ENCODE results near the gene DDX42. TPM values are rescaled to one million over a fixed set of nuclear protein-coding genes. Genes with fewer than 3 reads are reported as not detected.
A peak's percentile ranks its signal among the peaks of the same experiment; 100 is the strongest.
"Not testable (repeated sequence)": the region's sequence is repeated elsewhere in the genome, so short reads cannot be mapped to it uniquely, and the experiment has no call there.

The DDX42 gene
- total and polyA plus RNA-seq, 10 donors: 45.0 to 136 (median 116) TPM

DNA sequence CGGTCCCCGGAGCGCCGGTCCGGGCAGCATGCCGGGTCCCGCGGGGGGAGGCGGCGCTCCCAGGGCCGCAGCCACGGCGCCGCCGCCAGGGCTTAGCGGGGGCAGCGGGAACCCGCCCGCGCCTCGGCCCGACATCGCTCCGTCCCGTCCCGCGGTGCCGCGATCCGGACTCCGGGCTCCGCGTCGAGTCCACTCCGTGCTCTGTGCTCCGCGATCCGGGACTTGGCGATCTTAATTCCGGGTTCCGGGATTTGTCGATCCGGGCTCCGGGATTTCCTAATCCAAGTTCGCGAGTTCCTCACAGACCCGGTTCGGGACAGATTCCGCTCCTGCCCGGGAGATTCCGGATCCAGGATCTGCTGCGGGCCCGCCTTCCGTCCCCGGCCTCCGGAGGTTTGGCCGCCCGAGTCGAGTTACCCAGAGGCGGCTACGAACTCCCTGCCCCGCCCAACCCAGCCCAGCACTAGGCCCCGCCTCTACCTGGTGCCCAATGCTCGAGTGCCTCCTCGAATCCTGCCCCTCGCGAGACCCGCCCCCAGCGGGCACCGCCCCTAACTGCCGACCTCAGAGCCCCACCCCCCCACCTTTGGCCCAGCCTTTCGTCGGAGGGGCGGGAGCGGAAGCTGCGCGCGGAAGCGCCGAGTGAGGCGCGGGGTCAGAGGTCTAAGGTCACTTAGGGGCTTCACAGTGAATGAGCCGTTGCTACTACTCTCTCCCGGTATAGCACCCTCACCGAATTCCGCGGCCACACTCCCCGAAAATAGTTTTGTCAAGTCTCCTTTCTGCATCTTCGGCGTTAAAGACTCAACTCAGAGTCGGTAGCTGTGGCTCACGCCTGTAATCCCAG is 68.8 kb downstream of the DDX42 start, which contains the start of gene SMARCD2:
TSS of gene SMARCD2 (minus strand) at position 146 of the 847 bp plus-strand sequence. CDS start at position 135, 11 bp downstream.
- Histone ChIP-seq H3K4me3 (peak within 1 kb of the TSS; percentile 60 to 91 (median 84)), H3K4me1 (peaks cover 42 to 68% (median 56%) of the 10 kb centered on the region in 6 donors)
- intact Hi-C loops (cut with DNase I; ENCODE audit: low total_unique reads): no loop called here

DNA sequence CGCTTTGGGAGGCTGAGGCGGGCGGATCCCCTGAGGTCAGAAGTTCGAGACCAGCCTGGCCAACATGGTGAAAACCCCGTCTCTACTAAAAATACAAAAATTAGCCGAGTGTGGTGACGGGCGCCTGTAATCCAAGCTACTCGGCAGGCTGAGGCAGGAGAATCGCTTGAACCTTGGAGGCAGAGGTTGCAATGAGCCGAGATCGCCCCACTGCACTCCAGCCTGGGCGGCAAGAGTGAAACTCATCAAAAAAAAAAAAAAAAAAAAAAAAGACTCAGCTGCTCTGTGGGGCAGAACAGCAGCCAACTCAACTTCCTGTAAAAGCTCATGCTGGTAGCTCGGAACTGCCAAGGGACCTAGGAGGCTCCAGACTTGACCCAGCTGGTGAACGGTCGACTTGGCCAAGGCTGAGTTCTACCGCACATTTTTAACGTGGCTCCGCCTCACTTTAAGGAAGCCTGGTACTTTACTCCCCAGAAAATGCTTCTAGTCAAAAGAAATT is 69.5 kb downstream of the DDX42 start:
- peak; percentile 87 for DNase-seq
- intact Hi-C loops (cut with DNase I; ENCODE audit: low total_unique reads): not testable (repeated sequence)
- H3K27ac ChIP-seq: peak overlapping the region; percentile 91 to 97 (median 97)

More for the DNA sequence above, 68.8 kb downstream of the DDX42 start, which contains the start of gene SMARCD2:
- peak; percentile 59 to 95 (median 65) for TF ChIP-seq POLR2A (IDR thresholded peaks at IDR 0.05)
- TF ChIP-seq POLR2AphosphoS5 (IDR thresholded peaks at IDR 0.05): peak; percentile 88 to 96 (median 90)
- TF ChIP-seq, protein P1, sequence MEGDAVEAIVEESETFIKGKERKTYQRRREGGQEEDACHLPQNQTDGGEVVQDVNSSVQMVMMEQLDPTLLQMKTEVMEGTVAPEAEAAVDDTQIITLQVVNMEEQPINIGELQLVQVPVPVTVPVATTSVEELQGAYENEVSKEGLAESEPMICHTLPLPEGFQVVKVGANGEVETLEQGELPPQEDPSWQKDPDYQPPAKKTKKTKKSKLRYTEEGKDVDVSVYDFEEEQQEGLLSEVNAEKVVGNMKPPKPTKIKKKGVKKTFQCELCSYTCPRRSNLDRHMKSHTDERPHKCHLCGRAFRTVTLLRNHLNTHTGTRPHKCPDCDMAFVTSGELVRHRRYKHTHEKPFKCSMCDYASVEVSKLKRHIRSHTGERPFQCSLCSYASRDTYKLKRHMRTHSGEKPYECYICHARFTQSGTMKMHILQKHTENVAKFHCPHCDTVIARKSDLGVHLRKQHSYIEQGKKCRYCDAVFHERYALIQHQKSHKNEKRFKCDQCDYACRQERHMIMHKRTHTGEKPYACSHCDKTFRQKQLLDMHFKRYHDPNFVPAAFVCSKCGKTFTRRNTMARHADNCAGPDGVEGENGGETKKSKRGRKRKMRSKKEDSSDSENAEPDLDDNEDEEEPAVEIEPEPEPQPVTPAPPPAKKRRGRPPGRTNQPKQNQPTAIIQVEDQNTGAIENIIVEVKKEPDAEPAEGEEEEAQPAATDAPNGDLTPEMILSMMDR (IDR thresholded peaks at IDR 0.05 in 8 of 11, conservative IDR thresholded peaks at IDR 0.05 in 3 of 11): peak in 4 of 11 experiments; percentile 22 to 48 (median 26)
- DNase-seq: peak; percentile 100
- peaks cover 0 to 7% (median 0%) of the 10 kb centered on the region in 7 donors for H3K27me3 ChIP-seq (replicated peaks in 1 of 7)
- H3K27ac ChIP-seq: peak within 1 kb of the TSS; percentile 91 to 97 (median 97)
- WGBS, 5 donors: 0 to 1% (median 0%) methylated on average over 4 to 92 of the region's 92 CpGs
- peaks cover 0 to 7% (median 0%) of the 10 kb centered on the region in 6 donors for H3K36me3 ChIP-seq
- no peaks in the 10 kb centered on the region for H3K9me3 ChIP-seq

DNA sequence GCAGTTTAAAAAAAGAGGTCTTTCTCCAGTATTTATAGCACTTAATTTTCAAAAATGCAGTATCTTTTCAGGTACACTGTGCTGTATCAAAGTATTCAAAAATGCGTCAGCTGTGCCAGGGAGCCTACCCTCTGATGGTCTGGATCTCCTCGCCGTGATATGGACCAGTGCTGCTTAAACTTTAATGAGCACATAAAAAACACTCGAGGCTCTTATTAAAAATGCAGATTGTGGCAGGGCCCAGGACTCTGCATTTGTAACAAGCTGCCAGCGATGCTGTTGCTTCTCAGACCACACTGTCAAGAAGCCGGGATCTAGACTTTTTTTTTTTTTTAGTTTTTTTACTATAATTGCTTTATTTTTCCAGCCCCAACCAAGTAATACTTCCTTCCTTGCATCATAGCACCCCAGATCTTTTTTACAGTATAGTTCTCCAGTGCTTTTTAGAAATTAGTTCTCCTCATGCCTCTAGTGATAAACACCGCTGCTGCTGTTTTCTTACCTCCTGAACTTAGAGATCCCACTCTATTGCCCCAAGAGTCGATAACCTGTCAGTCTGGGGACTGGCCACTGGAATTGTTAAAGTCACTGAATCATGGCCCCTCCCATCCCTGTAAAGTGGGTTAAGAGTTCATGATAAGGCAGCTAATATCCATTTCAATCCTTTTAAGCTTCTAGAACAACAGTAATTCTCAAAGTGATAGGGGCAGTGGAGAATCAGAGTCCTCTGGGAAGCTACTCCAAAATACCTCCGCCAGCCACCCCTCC is 70.1 kb downstream of the DDX42 start:
- Histone ChIP-seq H3K27ac (peak overlapping the region; percentile 91 to 97 (median 97)), H3K9me3 (peaks cover 0 to 5% (median 0%) of the 10 kb centered on the region in 8 donors), H3K27me3 (replicated peaks in 1 of 7) (peaks cover 0 to 7% (median 0%) of the 10 kb centered on the region in 7 donors), H3K4me3 (peak overlapping the region in 7 of 8 donors; percentile 76 to 91 (median 86)), H3K36me3 (no peaks in the 10 kb centered on the region), H3K4me1 (peaks cover 36 to 68% (median 53%) of the 10 kb centered on the region in 6 donors)
- TF ChIP-seq POLR2AphosphoS5 (IDR thresholded peaks at IDR 0.05) (no peak), POLR2A (IDR thresholded peaks at IDR 0.05) (no peak)
- TF ChIP-seq, protein P1 (IDR thresholded peaks at IDR 0.05 in 8 of 11, conservative IDR thresholded peaks at IDR 0.05 in 3 of 11): no peak
- 54 to 70% (median 58%) methylated on average over 9 of the region's 9 CpGs for WGBS, 5 donors
- DNase-seq: peak; percentile 66
- intact Hi-C loops (cut with DNase I; ENCODE audit: low total_unique reads): no loop called here

More for the DNA sequence above, 69.5 kb downstream of the DDX42 start:
- H3K9me3 ChIP-seq; H3K27me3 ChIP-seq (replicated peaks in 1 of 7); H3K36me3 ChIP-seq: not testable (repeated sequence)
- WGBS, 5 donors: 1 to 3% (median 2%) methylated on average over 19 of the region's 19 CpGs
- peaks cover 39 to 68% (median 55%) of the 10 kb centered on the region in 6 donors for H3K4me1 ChIP-seq
- H3K4me3 ChIP-seq: peak overlapping the region; percentile 27 to 91 (median 84)

DNA sequence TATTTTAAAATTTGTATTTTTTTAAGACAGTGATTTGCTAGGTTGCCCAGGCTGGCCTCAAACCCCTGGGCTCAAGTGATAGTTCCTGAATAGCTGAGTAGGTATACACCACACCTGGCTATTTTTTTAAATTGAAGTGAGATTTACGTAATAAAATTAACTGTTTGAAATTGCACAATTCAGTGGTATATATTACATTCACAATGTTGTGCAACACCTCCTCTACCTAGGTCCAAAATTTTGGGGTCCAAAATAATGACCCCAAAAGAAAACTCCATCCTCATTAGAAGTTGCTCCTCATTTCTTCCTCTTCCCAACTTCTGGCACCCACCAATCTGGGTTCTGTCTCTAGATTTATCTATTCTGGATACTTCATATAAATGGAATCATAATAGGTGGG is 71.5 kb downstream of the DDX42 start:
- H3K4me1 ChIP-seq: peaks cover 23 to 60% (median 41%) of the 10 kb centered on the region in 6 donors
- peaks cover 0 to 5% (median 0%) of the 10 kb centered on the region in 8 donors for H3K9me3 ChIP-seq
- no peak overlapping the region for H3K4me3 ChIP-seq
- peaks cover 0 to 7% (median 0%) of the 10 kb centered on the region in 7 donors for H3K27me3 ChIP-seq (replicated peaks in 1 of 7)
- intact Hi-C loops (cut with DNase I; ENCODE audit: low total_unique reads): no loop called here
- H3K27ac ChIP-seq: no peak overlapping the region
- no peaks in the 10 kb centered on the region for H3K36me3 ChIP-seq
- TF ChIP-seq POLR2A (IDR thresholded peaks at IDR 0.05) (no peak), POLR2AphosphoS5 (IDR thresholded peaks at IDR 0.05) (no peak)
- TF ChIP-seq, protein P1 (IDR thresholded peaks at IDR 0.05 in 8 of 11, conservative IDR thresholded peaks at IDR 0.05 in 3 of 11): no peak
- WGBS, 5 donors: 26 to 71% (median 47%) methylated on average over 1 of the region's 1 CpG
- peak; percentile 0 for DNase-seq

Measured in spleen (tissue), 11 donors.